Bronchial smooth muscle cell (primary cell): ENCODE results near the gene TSPAN12. TPM values are rescaled to one million over a fixed set of nuclear protein-coding genes. Genes with fewer than 3 reads are reported as not detected.

Source experiments
- total RNA-seq: library from RNA; depleted of rRNA; stranded (reverse); fragments of >200 nt; gene quantifications from 2 replicates; pipeline ENCODE4 v1.2.1, GENCODE V29; 2014

The TSPAN12 gene, protein sequence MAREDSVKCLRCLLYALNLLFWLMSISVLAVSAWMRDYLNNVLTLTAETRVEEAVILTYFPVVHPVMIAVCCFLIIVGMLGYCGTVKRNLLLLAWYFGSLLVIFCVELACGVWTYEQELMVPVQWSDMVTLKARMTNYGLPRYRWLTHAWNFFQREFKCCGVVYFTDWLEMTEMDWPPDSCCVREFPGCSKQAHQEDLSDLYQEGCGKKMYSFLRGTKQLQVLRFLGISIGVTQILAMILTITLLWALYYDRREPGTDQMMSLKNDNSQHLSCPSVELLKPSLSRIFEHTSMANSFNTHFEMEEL
- 2.0 and 3.9 TPM in 2 replicates for total RNA-seq

DNA sequence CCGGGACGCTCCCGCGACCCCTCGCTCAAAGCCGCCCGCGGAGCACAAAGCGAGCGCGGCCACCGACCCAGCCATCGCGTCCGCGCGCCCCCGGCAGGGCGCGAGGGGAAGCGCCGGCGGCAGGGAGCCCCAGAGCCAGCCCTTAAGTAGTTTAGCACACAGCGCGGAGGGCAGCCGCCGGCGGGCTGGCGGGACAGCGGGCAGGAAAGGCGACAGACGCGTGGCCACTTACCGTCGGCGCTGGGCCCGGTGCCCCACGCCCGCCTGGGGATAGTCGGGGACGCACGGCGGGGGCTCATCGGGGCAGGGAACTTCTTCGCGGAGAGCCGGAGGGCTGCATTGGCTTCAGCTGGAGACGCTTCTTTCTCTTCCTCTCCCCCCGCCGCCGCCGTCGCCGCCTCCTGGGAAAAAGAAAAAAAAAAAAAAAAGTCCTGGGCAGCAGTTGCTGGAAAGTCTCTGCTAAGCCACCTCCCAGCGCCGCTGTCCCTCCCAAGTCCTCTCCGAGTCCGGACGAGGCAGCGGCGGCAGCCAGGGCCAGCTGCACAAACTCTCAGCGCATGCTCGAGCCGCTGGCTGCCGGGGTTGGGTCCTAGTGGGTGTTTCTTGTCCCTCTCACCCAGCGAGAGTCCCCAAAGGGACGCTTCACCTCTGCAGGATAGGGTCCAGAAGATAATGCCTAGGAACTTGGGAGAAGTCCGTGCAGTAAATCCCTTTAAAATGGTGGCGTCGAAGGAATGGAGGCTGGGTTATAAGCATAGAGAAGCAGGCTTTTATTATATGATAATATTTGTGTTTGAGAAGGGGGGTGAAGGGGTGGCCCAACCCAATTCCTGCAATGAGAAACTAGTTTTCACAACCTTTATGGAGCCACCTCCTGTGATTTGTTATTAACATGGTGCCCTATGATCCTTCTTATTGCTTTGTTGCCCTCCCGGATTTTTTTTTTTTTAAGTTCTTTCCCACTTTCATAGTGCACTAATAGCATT, at the start of gene TSPAN12:
TSPAN12 (minus strand) TSS at position 557 of the 986 bp plus-strand sequence. CDS start 1,381 bp downstream, outside the sequence.

Other genes starting within 250 kb of the TSPAN12 start
- gene ING3, start 92.6 kb upstream of the TSPAN12 start, total RNA-seq: 6.6 and 7.9 TPM in 2 replicates
- 29.8 and 36.9 TPM in 2 replicates for gene CPED1, start 130.6 kb upstream of the TSPAN12 start, total RNA-seq